Measurements from ENCODE around the gene RUFY2. TPM values are rescaled to one million over a fixed set of nuclear protein-coding genes. Genes with fewer than 3 reads are reported as not detected.
A peak's percentile ranks its signal among the peaks of the same experiment; 100 is the strongest.

The RUFY2 gene
- total and polyA plus RNA-seq, 4 donors, result 1.6 to 11.2 (median 7.7) TPM

DNA sequence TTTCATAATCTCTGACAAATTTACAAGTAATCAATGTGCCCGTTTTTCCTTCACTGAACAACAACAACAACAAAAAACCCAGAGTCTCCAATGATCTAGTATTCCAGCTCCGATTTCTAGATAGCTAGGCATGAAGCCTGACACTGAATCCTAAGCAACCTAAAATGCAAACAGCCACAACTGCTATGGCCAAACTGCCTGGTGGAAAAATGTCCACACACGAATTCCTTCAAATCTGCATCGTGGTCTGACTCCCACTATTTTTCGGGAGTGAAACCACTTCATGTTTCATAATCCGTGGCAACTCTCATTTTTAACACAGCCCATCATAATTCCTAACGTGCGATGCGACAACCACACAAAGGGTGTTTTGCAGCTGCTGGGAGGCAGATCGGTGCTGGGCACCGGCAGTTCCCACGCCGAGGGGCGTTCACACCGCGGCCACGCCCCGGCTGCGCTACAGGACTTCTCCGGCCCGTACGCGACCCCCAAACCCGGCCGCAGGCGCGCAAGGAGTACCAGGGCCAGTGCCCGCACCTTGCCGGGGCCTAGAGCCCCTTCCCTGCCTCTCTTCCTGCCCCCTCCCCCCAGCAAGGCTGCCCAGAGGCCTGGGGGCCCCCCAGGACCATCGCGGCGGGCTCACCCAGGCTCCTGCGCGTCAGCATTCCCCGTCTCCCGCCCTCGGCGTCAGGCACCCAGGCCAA is 814 bp downstream of the RUFY2 start:
- H3K4me1 ChIP-seq (ENCODE audit: control insufficient read depth in 4 of 4, insufficient read depth in 4 of 4, low read length in 3 of 4), result peaks cover 0 to 12% (median 5%) of the 10 kb centered on the region in 4 donors
- no peaks in the 10 kb centered on the region for H3K27me3 ChIP-seq (ENCODE audit: control insufficient read depth in 4 of 4, insufficient read depth in 4 of 4, low read length in 3 of 4)
- no peaks in the 10 kb centered on the region for H3K9me3 ChIP-seq (ENCODE audit: control insufficient read depth in 4 of 4, low read length in 3 of 4)
- peak overlapping the region; percentile 18 to 71 for H3K9ac ChIP-seq (ENCODE audit: low read depth in 1 of 2, low read length in 2 of 2)
- H3K36me3 ChIP-seq (ENCODE audit: control insufficient read depth in 4 of 4, insufficient read depth in 3 of 4, low read depth in 1 of 4, low read length in 3 of 4), result no peaks in the 10 kb centered on the region
- WGBS, result under 1% methylated on average over 38 of the region's 38 CpGs
- DNase-seq (ENCODE audit: low spot score), result peak; percentile 56
- TF ChIP-seq EGR1 (IDR thresholded peaks at IDR 0.05; ENCODE audit: low read depth in 2 of 2) (no peak), NR2F2 (IDR thresholded peaks at IDR 0.05) (no peak), SP1 (IDR thresholded peaks at IDR 0.05) (no peak), TAF1 (conservative IDR thresholded peaks at IDR 0.05) (no peak), YY1 (IDR thresholded peaks at IDR 0.05) (peak; percentile 32)
- TF ChIP-seq, protein P1, sequence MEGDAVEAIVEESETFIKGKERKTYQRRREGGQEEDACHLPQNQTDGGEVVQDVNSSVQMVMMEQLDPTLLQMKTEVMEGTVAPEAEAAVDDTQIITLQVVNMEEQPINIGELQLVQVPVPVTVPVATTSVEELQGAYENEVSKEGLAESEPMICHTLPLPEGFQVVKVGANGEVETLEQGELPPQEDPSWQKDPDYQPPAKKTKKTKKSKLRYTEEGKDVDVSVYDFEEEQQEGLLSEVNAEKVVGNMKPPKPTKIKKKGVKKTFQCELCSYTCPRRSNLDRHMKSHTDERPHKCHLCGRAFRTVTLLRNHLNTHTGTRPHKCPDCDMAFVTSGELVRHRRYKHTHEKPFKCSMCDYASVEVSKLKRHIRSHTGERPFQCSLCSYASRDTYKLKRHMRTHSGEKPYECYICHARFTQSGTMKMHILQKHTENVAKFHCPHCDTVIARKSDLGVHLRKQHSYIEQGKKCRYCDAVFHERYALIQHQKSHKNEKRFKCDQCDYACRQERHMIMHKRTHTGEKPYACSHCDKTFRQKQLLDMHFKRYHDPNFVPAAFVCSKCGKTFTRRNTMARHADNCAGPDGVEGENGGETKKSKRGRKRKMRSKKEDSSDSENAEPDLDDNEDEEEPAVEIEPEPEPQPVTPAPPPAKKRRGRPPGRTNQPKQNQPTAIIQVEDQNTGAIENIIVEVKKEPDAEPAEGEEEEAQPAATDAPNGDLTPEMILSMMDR (IDR thresholded peaks at IDR 0.05; ENCODE audit: low read depth, low read length, missing input control), result no peak
- TF ChIP-seq, protein P2, sequence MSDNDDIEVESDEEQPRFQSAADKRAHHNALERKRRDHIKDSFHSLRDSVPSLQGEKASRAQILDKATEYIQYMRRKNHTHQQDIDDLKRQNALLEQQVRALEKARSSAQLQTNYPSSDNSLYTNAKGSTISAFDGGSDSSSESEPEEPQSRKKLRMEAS (IDR thresholded peaks at IDR 0.05), result no peak
- peak overlapping the region; percentile 84 to 93 (median 89) for H3K4me3 ChIP-seq (ENCODE audit: low read depth in 1 of 3, low read length in 3 of 3)
- H3K27ac ChIP-seq (ENCODE audit: low read depth in 1 of 2, low read length in 2 of 2), result peak overlapping the region; percentile 62 to 75

DNA sequence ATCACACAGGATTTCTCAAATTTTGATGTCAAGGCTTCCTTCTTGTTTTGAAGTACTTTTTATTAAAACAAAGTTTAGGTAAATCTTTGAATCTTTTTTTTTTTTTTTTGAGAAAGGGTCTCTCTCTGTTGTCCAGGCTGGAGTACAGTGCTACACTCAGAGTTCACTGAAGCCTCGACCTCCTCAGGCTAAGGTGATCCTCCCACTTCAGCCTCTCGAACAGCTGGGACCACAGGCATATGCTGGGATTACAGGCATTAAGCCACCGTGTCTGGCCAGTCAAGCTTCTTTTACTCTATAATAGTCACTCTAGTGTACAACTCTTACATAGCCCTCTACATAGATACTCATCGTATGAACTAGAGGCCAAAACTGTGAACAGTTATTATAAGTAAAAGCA is 3.4 kb downstream of the RUFY2 start:
- peaks cover 0 to 12% (median 5%) of the 10 kb centered on the region in 4 donors for H3K4me1 ChIP-seq (ENCODE audit: control insufficient read depth in 4 of 4, insufficient read depth in 4 of 4, low read length in 3 of 4)
- TF ChIP-seq HNF4A (conservative IDR thresholded peaks at IDR 0.05) (no peak), EGR1 (IDR thresholded peaks at IDR 0.05; ENCODE audit: low read depth in 2 of 2) (no peak), REST (IDR thresholded peaks at IDR 0.05) (no peak), NR2F2 (IDR thresholded peaks at IDR 0.05) (no peak)
- H3K27ac ChIP-seq (ENCODE audit: low read depth in 1 of 2, low read length in 2 of 2), result no peak overlapping the region
- no peaks in the 10 kb centered on the region for H3K27me3 ChIP-seq (ENCODE audit: control insufficient read depth in 4 of 4, insufficient read depth in 4 of 4, low read length in 3 of 4)
- H3K4me3 ChIP-seq (ENCODE audit: low read depth in 1 of 3, low read length in 3 of 3), result no peak overlapping the region
- no peaks in the 10 kb centered on the region for H3K9me3 ChIP-seq (ENCODE audit: control insufficient read depth in 4 of 4, low read length in 3 of 4)
- 93% methylated on average over 4 of the region's 4 CpGs for WGBS
- H3K9ac ChIP-seq (ENCODE audit: low read depth in 1 of 2, low read length in 2 of 2), result no peak overlapping the region
- no peak for DNase-seq (ENCODE audit: low spot score)
- H3K36me3 ChIP-seq (ENCODE audit: control insufficient read depth in 4 of 4, insufficient read depth in 3 of 4, low read depth in 1 of 4, low read length in 3 of 4), result peaks cover 0 to 6% (median 2%) of the 10 kb centered on the region in 4 donors

DNA sequence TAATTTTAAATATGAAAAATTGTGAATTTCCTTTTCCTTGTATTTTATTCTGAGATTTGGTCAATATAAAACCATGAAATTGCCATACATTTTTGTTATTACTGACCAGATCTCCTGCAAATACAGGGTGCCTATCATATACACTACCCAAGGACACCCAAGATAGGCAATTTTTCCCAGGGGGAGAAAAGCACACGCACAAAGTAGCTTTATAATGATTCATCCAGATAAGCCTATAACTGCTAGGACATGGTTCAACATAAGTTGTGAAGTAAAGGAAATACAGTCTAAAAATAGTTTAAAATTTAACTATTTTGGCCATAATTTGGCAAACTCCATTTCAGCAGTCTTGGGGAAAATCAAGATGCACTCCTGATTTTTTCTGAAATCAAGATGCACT is 4.8 kb downstream of the RUFY2 start:
- H3K36me3 ChIP-seq (ENCODE audit: control insufficient read depth in 4 of 4, insufficient read depth in 3 of 4, low read depth in 1 of 4, low read length in 3 of 4), result peaks cover 0 to 6% (median 2%) of the 10 kb centered on the region in 4 donors
- no peak overlapping the region for H3K4me3 ChIP-seq (ENCODE audit: low read depth in 1 of 3, low read length in 3 of 3)
- no peaks in the 10 kb centered on the region for H3K9me3 ChIP-seq (ENCODE audit: control insufficient read depth in 4 of 4, low read length in 3 of 4)
- H3K9ac ChIP-seq (ENCODE audit: low read depth in 1 of 2, low read length in 2 of 2), result no peak overlapping the region
- H3K27ac ChIP-seq (ENCODE audit: low read depth in 1 of 2, low read length in 2 of 2), result no peak overlapping the region
- H3K27me3 ChIP-seq (ENCODE audit: control insufficient read depth in 4 of 4, insufficient read depth in 4 of 4, low read length in 3 of 4), result no peaks in the 10 kb centered on the region
- H3K4me1 ChIP-seq (ENCODE audit: control insufficient read depth in 4 of 4, insufficient read depth in 4 of 4, low read length in 3 of 4), result peaks cover 0 to 8% (median 5%) of the 10 kb centered on the region in 4 donors
- no peak for TF ChIP-seq SP1 (IDR thresholded peaks at IDR 0.05)
- TF ChIP-seq ZBTB33 (IDR thresholded peaks at IDR 0.05), result no peak
- WGBS, result 79% methylated on average over 1 of the region's 1 CpG
- DNase-seq (ENCODE audit: low spot score), result no peak

All from liver (tissue), 9 donors.